ENCODE measurements around the gene OR52D1. TPM values are rescaled to one million over a fixed set of nuclear protein-coding genes. Genes with fewer than 3 reads are reported as not detected.

OR52D1 gene
- total RNA-seq, 1 donor from 2014 or later, result not detected

- no peaks in the 10 kb centered on the region for H3K4me1 Mint-ChIP-seq (ENCODE audit: low read depth)
- no peaks in the 10 kb centered on the region for H3K9me3 Mint-ChIP-seq (ENCODE audit: low read depth)
- no peaks in the 10 kb centered on the region for H3K27me3 Mint-ChIP-seq
- no peak overlapping the region for H3K27ac Mint-ChIP-seq
- no peak for TF ChIP-seq CTCF (IDR thresholded peaks at IDR 0.05; ENCODE audit: unreplicated experiment)
- no peaks in the 10 kb centered on the region for H3K36me3 Mint-ChIP-seq (ENCODE audit: insufficient read depth)
- H3K4me3 Mint-ChIP-seq (ENCODE audit: low read depth), result no peak overlapping the region
- no peak for DNase-seq (ENCODE audit: low spot score, unreplicated experiment)
These were observed 36.3 kb downstream of the OR52D1 start for GRCh38 chr11:5524756-5525155.

- no peaks in the 10 kb centered on the region for H3K36me3 Mint-ChIP-seq (ENCODE audit: insufficient read depth)
- H3K4me3 Mint-ChIP-seq (ENCODE audit: low read depth), result no peak overlapping the region
- H3K4me1 Mint-ChIP-seq (ENCODE audit: low read depth), result no peaks in the 10 kb centered on the region
- H3K27ac Mint-ChIP-seq, result no peak overlapping the region
- H3K9me3 Mint-ChIP-seq (ENCODE audit: low read depth), result no peaks in the 10 kb centered on the region
- no peak for DNase-seq (ENCODE audit: low spot score, unreplicated experiment)
- no peak for TF ChIP-seq CTCF (IDR thresholded peaks at IDR 0.05; ENCODE audit: unreplicated experiment)
- H3K27me3 Mint-ChIP-seq, result no peaks in the 10 kb centered on the region
These were observed 39.2 kb downstream of the OR52D1 start for GRCh38 chr11:5527716-5528115.

- Mint-ChIP-seq H3K27me3 (no peaks in the 10 kb centered on the region), H3K36me3 (ENCODE audit: insufficient read depth) (no peaks in the 10 kb centered on the region), H3K9me3 (ENCODE audit: low read depth) (no peaks in the 10 kb centered on the region), H3K27ac (no peak overlapping the region), H3K4me3 (ENCODE audit: low read depth) (no peak overlapping the region), H3K4me1 (ENCODE audit: low read depth) (no peaks in the 10 kb centered on the region)
- no peak for DNase-seq (ENCODE audit: low spot score, unreplicated experiment)
- TF ChIP-seq CTCF (IDR thresholded peaks at IDR 0.05; ENCODE audit: unreplicated experiment), result no peak
These were observed 40.0 kb downstream of the OR52D1 start for GRCh38 chr11:5528495-5528894.

DNA sequence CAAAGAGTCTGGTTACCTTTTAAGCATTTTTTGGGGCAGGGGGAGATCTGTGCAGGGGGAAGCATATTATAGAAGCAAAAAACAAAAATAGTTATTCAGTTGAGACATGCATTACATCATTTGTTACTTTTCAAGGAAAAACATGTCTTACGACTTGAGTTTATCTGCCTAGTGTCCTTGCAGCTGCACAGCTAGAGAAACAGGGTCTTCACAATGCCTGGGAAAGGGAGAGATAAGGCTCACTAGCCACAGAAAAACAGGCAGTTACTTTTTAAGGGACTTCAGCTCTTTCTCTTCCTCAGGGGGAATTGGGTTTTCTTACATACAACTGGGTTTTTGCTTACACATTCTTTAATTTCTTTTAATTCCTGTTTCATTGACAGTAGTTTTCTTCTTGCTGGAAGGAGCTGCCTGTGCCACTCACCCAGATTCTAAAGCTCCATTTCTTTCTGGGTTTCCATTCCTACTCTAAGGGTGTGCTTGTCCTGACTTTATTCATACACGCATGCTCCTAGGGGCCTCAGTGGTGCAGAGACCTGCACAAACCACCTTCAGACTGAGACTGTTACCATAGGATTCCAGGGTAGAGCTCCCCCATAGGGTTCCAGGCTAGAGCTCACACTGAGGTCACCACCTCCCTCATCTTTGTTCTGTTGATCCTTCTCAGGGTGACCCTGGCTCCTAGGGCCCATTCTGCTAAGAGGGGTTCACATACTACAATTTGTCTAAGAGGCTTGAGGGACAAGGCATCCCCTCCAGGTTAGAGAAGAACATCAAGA lies 42.8 kb downstream of the OR52D1 start:
- Mint-ChIP-seq H3K9me3 (ENCODE audit: low read depth) (no peaks in the 10 kb centered on the region), H3K36me3 (ENCODE audit: insufficient read depth) (no peaks in the 10 kb centered on the region), H3K27me3 (no peaks in the 10 kb centered on the region), H3K27ac (no peak overlapping the region), H3K4me3 (ENCODE audit: low read depth) (no peak overlapping the region), H3K4me1 (ENCODE audit: low read depth) (no peaks in the 10 kb centered on the region)
- no peak for DNase-seq (ENCODE audit: low spot score, unreplicated experiment)
- TF ChIP-seq CTCF (IDR thresholded peaks at IDR 0.05; ENCODE audit: unreplicated experiment), result no peak

DNA sequence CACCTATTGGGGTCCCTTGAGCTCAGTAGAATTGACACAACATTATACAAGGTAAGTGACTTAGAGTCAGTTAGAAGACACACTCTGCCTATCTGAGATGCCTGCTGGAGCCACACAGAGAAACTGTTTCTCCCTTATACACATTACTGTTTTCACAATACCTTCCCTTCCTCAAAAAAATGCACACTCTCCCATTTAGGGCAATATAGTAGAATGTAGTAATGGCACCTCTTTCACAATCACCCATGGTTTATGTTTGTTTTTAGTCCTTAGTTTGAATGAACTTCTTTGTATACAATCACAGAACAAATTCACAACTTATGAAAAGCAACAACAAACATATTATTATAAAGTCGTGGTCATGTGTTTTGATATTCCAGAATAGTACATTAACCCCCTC lies 45.6 kb downstream of the OR52D1 start:
- DNase-seq (ENCODE audit: low spot score, unreplicated experiment), result no peak
- no peaks in the 10 kb centered on the region for H3K27me3 Mint-ChIP-seq
- H3K9me3 Mint-ChIP-seq (ENCODE audit: low read depth), result peaks cover 11% of the 10 kb centered on the region
- no peaks in the 10 kb centered on the region for H3K4me1 Mint-ChIP-seq (ENCODE audit: low read depth)
- no peak overlapping the region for H3K4me3 Mint-ChIP-seq (ENCODE audit: low read depth)
- H3K27ac Mint-ChIP-seq, result no peak overlapping the region
- no peaks in the 10 kb centered on the region for H3K36me3 Mint-ChIP-seq (ENCODE audit: insufficient read depth)
- no peak for TF ChIP-seq CTCF (IDR thresholded peaks at IDR 0.05; ENCODE audit: unreplicated experiment)

Data from progenitor cell of endocrine pancreas (in vitro differentiated cells).